ENCODE results near the gene ZNF274. TPM values are rescaled to one million over a fixed set of nuclear protein-coding genes. Genes with fewer than 3 reads are reported as not detected.
"Not testable (repeated sequence)": the region's sequence is repeated elsewhere in the genome, so short reads cannot be mapped to it uniquely, and the experiment has no call there.

Gene ZNF274
- 23.5 and 26.9 TPM in 2 replicates for total RNA-seq (2014; rRNA removed; shearing (Covaris generic))

DNA sequence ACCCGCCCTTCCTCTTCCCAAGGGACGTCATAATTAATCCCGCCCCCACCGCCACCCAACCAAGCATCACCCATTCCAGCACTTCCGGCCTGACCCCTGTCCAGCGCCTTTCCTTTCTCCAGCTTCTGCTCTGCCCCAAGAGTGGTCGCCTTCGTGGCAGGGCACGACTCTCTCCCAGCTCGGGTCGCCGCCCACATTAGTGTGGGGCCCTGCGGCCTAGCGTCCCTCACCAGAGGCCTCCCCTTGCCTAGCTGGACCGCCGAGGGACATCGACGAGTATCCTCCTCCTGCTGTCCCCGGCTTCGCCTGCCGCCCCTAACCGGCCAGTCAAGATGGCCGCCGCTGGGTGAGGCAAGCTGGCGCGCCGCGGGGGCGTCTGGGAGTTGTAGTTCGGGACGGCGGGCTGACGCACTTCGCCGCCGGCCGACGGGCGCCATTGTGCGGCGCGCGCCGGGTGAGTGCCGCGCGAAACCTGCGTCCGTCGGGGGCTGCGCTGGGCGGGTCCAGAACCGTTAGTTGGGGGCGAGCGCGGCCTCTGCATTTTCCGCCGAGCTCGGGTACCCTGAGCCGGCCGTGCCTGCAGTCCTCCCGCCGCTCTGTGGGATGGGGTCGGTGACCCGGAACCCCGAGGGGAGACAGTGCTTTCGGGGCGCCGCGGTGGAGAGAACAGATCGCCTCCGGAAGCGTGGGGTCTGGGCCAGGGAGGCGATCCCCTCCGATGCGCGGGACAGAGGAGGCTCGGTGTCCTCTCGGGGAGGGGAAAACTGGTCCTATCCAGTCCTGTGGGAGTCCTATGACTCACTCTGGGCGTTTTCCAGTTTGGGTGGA lies at the start of gene ZNF274:
TSS of gene ZNF274 (plus strand) at position 73 of the 828 bp plus-strand sequence. CDS start 905 bp downstream, outside the sequence.
- DNase-seq (ENCODE audit: low spot score): peak; percentile 96

- DNase-seq (ENCODE audit: low spot score): no peak
These were observed 48.6 kb upstream of the ZNF274 start for GRCh38 chr19:58134244-58134643.

DNA sequence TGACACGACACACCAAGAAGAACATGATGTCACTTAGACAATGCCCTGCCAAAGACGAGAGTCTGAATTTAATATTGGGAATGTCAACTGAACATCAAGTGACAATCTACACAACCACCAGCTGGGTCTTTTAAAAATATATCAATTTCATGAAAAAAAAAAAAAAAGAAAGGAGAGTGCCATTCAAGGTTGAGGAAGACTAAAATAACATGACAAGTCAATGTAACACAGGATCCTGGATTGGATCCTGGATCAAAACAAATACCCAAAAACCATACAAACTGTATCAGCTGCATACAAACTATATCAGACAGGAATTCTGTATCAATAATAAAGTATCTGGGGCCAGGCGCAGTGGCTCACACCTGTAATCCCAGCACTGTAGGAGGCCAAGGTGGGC lies 37.0 kb upstream of the ZNF274 start:
- DNase-seq (ENCODE audit: low spot score): no peak

DNA sequence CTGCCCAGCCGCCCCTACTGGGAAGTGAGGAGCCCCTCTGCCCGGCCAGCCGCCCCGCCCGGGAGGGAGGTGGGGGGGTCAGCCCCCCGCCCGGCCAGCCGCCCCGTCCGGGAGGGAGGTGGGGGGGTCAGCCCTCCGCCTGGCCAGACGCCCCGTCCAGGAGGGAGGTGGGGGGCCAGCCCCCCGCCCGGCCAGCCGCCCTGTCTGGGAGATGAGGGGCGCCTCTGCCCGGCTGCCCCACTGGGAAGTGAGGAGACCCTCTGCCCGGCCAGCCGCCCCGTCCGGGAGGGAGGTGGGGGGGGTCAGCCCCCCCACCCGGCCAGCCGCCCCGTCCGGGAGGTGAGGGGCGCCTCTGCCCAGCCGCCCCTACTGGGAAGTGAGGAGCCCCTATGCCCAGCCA lies 35.4 kb upstream of the ZNF274 start:
- not testable (repeated sequence) for DNase-seq (ENCODE audit: low spot score)

- peak; percentile 87 for DNase-seq (ENCODE audit: low spot score)
These were observed 32.4 kb upstream of the ZNF274 start, which contains the start of gene ZNF329 for GRCh38 chr19:58150328-58150921. TSS of gene ZNF329 (minus strand) at chr19:58150789. CDS start at chr19:58129503, 21,286 bp downstream.

GRCh38 chr19:58153386-58153785 lies 29.5 kb upstream of the ZNF274 start:
- DNase-seq (ENCODE audit: low spot score): no peak

- no peak for DNase-seq (ENCODE audit: low spot score)
These were observed 28.6 kb upstream of the ZNF274 start for GRCh38 chr19:58154287-58154678.

GRCh38 chr19:58154679-58155648 lies 27.9 kb upstream of the ZNF274 start:
- no peak for DNase-seq (ENCODE audit: low spot score)

DNA sequence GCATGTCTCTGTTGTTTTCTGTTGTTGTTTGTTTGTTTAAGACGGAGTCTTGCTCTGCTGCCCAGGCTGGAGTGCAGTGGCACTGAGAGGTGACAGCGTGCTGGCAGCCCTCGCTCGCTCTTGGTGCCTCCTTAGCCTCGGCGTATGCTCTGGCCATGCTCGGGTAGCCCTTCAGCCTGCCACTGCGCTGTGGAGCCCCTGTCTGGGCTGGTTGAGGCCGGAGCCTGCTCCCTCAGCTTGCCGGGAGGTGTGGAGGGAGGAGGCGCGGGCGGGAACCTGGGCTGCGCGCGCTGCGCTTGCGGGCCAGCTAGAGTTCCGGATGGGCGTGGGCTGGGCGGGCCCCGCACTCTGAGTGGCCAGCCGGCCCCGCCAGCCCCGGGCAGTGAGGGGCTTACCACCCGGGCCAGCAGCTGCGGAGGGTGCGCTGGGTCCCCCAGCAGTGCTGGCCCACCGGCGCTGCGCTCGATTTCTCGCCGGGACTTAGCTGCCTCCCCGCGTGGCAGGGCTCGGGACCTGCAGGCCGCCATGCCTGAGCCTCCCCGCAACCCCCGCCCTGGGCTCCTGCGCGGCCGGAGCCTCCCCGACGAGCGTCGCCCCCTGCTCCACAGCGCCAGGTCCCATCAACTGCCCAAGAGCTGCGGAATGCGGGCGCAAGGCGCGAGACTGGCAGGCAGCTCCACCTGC lies 25.7 kb upstream of the ZNF274 start:
- no peak for DNase-seq (ENCODE audit: low spot score)

GRCh38 chr19:58166268-58166667 lies 16.6 kb upstream of the ZNF274 start:
- no peak for DNase-seq (ENCODE audit: low spot score)

DNA sequence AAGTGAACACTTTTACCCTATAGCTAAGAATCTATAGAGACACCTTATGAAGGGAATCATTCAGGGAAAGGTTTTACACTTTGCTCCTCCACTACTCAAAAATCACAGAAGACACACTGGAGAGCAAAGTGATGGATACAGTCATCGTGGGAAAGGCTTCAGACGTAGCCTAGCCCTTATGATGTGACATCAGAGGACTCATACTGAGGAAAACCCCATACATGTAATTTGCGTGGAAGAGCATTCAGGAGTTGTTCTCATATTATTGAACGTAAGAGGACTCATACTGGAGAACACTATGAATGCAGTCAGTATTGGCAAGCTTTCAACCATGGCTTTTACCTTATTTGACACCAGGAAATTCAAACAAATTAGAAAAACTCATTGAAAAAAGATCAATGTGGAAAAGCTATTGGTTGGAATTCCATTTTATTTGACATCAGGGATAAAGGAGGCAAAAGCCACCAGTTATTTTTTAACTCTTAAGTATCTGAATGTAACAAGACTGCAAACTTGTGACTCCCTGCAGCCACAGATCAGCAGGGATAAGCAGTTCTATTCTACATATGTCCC lies 16.1 kb upstream of the ZNF274 start:
- DNase-seq (ENCODE audit: low spot score): no peak

DNA sequence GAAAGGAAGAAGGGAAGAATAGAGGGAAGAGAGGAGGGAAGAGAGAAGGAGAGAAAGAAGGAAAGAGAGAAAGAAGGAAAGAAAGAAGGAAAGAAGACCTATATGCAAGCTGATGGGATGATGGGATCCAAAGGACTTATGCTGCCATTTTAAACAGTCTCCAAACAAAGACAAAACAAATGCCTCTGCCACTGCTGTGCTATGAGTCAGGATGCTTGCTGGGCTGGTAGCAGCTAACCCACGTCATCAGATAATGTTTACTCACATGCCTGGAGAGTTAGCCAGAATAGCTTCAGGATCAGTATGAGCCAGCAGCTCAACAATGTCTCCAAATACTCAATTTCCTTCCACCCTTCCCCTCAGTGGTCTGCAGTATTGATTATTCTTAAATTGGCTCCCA lies 12.0 kb upstream of the ZNF274 start:
- peak; percentile 72 for DNase-seq (ENCODE audit: low spot score)

GRCh38 chr19:58181902-58182576 lies 822 bp upstream of the ZNF274 start:
- peak; percentile 49 for DNase-seq (ENCODE audit: low spot score)

DNA sequence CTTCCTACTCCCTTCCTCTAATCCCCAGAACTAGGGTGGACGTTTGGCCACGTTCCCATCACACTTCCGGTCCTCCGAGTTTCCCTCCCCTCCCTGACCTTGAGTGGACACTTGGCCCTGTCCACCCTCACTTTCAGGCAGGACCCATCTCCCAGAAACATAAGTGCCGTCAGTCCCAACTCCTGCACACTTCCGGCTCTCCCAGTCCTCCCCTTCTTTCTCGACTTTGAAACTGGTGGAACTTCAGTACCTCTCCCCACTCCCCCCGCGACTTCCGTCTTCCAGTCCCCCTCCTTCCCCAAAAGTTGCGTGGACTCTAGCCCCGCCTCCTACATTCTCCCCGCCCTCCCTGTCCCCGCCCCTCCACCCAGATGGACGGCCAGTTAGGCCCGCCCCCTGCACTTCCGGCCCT lies 278 bp upstream of the ZNF274 start:
- DNase-seq (ENCODE audit: low spot score): no peak

DNA sequence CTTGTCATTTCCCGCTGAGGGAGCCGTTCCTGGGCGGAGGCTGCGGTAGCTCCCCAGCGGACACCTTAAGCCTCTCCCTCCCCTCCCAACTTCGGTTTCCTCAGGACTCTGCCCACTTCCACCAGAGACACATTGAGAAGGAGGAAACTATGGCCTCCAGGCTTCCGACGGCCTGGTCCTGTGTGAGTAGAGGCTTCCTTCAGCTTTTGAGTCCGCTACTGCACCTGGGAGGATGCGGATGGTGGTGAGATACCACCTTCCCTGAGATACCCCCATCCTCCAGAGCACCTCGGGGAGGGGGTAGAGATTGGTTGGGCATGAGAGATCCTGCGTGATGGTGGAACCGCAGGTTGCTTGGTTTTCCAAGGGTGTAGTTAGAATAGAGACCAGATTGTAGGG lies 955 bp downstream of the ZNF274 start:
- DNase-seq (ENCODE audit: low spot score): no peak

- peak; percentile 29 for DNase-seq (ENCODE audit: low spot score)
These were observed 14.2 kb downstream of the ZNF274 start for GRCh38 chr19:58196901-58197616.

- no peak for DNase-seq (ENCODE audit: low spot score)
These were observed 21.1 kb downstream of the ZNF274 start for GRCh38 chr19:58203814-58204475.

DNA sequence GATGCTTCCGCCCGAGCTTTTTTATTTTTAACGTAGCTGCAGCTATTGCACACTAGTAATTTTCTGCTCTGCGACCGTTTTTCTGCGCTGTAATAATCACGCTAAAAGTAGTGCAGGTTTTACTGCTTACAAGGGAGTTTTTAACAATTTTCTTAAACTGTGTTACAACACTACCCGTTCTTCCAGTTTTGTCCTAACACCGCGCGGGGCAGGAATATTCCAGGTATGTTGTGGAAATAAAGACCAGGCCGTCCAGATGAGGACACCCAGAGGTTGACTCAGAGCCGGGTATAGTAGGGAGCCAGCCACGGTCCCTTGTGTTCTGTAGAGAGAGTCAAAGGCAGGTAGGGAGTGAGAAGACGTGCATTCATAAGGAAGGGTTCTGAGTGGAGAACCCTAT lies 21.7 kb downstream of the ZNF274 start:
- DNase-seq (ENCODE audit: low spot score): no peak

DNA sequence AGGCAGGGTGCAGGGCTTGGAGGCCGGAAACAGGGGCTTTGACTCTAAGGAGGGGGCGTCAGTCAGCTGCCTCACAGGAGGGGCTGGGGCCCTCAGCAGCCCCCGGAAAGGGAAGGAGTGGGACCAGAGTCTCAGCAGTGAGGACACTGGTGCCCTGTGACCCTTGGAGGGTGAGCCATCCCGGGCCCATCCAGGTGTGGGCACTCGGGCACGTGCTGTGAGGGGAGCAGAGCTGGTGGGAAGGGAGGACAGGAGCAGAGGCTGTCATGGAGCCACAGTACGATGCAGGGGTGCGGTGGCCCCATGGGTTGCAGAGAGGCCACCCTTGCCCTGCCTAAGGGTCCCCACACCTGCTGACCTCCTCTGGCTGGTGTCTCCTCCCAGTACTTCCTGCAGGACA lies 26.7 kb downstream of the ZNF274 start:
- no peak for DNase-seq (ENCODE audit: low spot score)

All from A172 (cell line).